Suppressor macrophage treated with lipopolysaccharide for 1 hour (primary cell): ENCODE measurements around the gene MTG1.

Experiments used
- DNase-seq, 3 donors: peaks; one replicate each; pipeline ENCODE4 v3.0.0-alpha.2; 2020 to 2022

Gene MTG1

GRCh38 chr10:133471300-133472109 lies 77.5 kb downstream of the MTG1 start:
- DNase-seq, result no peak
